ENCODE measurements around the gene MDM1.

MDM1 gene, protein sequence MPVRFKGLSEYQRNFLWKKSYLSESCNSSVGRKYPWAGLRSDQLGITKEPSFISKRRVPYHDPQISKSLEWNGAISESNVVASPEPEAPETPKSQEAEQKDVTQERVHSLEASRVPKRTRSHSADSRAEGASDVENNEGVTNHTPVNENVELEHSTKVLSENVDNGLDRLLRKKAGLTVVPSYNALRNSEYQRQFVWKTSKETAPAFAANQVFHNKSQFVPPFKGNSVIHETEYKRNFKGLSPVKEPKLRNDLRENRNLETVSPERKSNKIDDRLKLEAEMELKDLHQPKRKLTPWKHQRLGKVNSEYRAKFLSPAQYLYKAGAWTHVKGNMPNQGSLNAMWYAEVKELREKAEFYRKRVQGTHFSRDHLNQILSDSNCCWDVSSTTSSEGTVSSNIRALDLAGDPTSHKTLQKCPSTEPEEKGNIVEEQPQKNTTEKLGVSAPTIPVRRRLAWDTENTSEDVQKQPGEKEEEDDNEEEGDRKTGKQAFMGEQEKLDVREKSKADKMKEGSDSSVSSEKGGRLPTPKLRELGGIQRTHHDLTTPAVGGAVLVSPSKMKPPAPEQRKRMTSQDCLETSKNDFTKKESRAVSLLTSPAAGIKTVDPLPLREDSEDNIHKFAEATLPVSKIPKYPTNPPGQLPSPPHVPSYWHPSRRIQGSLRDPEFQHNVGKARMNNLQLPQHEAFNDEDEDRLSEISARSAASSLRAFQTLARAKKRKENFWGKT

DNA sequence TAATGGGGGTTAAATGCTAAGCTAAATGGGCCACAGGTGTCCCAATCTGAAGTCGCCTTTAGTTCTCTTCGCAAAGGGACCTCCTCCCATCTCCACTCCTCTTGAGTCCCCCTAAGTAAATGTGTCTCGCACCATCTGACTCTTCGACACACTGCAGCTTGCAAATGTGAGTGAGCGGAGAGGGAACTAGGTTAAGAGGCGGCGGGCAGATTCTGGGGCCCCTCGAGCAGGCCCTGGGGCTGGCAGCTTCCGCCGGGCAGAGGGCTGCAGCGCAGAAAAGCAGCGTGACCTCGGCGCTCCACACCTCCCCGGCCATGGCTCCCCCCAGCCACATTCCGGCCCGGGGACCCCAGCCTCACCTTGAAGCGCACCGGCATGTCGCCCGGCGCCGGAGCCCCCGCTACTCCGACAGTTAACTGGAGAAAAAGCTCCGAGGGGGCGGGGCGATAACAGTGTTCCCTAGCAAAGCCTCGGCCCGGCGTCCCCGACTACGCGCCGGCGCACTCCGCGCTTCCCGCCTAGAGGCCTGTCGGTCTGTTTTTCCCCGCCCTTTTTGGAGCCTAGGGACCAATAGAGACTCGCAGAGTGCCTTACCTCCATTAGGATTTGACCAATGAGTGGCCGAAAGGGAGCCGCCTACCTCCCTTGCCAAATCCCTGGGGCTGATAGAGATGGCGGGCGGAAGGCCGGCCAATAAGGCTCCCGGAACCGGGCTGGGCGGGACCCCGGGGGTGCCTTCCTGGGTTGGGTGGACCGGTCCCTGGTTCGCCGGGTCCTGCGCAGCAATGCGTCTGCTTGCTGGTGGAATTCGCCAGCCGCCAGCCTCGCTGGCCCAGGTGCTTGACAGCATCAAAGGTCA is at the start of gene MDM1:
Gene MDM1, minus strand, starts transcription at position 494 of the 859 bp plus-strand sequence. Its CDS starts 117 bp downstream, at position 377.
- no peaks in the 10 kb centered on the region for H3K27me3 ChIP-seq
- no peaks in the 10 kb centered on the region for H3K9me3 ChIP-seq
- peak within 1 kb of the TSS; percentile 82 for H3K27ac ChIP-seq
- TF ChIP-seq, protein P1, sequence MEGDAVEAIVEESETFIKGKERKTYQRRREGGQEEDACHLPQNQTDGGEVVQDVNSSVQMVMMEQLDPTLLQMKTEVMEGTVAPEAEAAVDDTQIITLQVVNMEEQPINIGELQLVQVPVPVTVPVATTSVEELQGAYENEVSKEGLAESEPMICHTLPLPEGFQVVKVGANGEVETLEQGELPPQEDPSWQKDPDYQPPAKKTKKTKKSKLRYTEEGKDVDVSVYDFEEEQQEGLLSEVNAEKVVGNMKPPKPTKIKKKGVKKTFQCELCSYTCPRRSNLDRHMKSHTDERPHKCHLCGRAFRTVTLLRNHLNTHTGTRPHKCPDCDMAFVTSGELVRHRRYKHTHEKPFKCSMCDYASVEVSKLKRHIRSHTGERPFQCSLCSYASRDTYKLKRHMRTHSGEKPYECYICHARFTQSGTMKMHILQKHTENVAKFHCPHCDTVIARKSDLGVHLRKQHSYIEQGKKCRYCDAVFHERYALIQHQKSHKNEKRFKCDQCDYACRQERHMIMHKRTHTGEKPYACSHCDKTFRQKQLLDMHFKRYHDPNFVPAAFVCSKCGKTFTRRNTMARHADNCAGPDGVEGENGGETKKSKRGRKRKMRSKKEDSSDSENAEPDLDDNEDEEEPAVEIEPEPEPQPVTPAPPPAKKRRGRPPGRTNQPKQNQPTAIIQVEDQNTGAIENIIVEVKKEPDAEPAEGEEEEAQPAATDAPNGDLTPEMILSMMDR (IDR thresholded peaks at IDR 0.05) = peak; percentile 22
- peaks cover 7% of the 10 kb centered on the region for H3K36me3 ChIP-seq
- peaks cover 23 to 24% of the 10 kb centered on the region in 2 experiments for H3K4me1 ChIP-seq (ENCODE audit: control insufficient read depth in 1 of 2, insufficient read depth in 1 of 2, low read depth in 1 of 2, low read length in 1 of 2)
- peak within 1 kb of the TSS; percentile 90 to 94 for H3K4me3 ChIP-seq (ENCODE audit: low read depth in 1 of 2, low read length in 1 of 2)

DNA sequence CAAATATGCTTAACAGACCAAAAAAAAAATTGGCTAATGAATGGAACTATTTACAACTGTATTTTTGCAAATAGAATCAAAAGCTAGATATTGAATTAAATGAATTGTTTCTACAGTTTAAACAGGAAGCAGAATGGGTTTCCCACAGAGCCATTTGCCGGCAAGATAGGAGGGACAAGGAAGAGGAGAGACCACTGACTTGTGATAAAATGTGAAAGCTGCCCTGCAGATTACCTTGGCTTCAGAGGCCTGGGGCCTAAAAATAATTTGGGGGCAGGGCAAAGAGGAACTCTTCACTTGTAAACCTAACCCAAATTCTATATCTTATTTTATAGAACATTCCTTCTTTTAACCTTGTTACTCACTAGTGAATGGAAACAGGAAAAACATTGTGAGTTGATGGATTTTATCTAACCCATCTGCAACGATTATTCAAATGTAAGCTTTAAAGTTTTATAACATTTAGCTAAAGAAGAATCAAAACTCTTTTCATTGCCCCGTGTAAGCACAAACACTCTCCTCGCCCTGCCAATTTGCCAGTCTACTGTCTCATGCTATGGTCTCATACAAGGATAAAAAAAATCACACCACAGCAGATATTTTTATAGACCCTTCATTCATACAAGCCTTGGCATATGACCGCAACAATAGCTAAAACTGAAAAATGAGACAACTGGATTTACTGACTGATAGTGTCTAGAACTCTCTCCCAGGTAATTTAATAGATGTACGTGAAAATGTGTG is 49.5 kb upstream of the MDM1 start:
- H3K36me3 ChIP-seq = no peaks in the 10 kb centered on the region
- no peak overlapping the region for H3K4me3 ChIP-seq (ENCODE audit: low read depth in 1 of 2, low read length in 1 of 2)
- H3K9me3 ChIP-seq = no peaks in the 10 kb centered on the region
- H3K4me1 ChIP-seq (ENCODE audit: control insufficient read depth in 1 of 2, insufficient read depth in 1 of 2, low read depth in 1 of 2, low read length in 1 of 2) = peaks cover 84 to 93% of the 10 kb centered on the region in 2 experiments
- H3K27me3 ChIP-seq = no peaks in the 10 kb centered on the region
- TF ChIP-seq, protein P1 (IDR thresholded peaks at IDR 0.05) = no peak
- peak overlapping the region; percentile 71 for H3K27ac ChIP-seq

DNA sequence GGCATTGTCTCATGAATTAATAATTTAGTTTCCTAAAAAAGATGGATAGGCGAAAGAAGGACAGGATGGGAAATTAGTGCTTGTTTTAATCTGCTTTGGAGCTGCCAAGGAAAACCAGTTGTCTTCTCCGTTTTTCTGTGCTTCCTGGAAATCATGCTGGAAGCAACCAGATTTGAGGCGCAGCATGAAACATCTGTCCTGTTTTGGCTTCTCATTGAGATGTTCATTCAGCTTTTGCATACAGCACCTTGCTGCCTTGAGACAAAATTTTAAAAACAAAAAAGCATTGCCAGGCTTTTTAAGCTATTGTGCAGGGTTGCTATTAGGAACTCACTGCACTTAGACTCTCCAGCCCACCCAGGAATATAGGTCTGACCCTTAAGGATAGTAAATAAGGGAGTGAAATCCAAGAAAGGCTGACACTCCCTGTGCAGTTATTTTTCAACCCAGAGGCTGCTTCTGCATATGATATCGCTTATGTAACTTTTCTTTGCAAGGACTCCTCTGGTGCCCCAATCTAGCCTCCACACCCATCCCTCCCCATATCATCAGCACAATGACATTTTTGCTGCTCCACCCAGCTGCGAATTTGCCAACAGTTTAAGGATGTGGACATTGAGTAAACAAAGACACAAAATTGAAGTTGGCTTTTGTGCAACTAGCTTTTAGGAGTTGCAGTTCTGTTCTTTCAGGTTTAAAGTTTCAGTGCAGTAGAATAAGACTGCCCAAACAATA is 46.9 kb upstream of the MDM1 start:
- Histone ChIP-seq H3K4me3 (ENCODE audit: low read depth in 1 of 2, low read length in 1 of 2) (no peak overlapping the region), H3K27ac (peak overlapping the region; percentile 71), H3K4me1 (ENCODE audit: control insufficient read depth in 1 of 2, insufficient read depth in 1 of 2, low read depth in 1 of 2, low read length in 1 of 2) (peaks cover 81 to 93% of the 10 kb centered on the region in 2 experiments), H3K27me3 (no peaks in the 10 kb centered on the region), H3K36me3 (no peaks in the 10 kb centered on the region), H3K9me3 (no peaks in the 10 kb centered on the region)
- TF ChIP-seq, protein P1 (IDR thresholded peaks at IDR 0.05) = no peak

DNA sequence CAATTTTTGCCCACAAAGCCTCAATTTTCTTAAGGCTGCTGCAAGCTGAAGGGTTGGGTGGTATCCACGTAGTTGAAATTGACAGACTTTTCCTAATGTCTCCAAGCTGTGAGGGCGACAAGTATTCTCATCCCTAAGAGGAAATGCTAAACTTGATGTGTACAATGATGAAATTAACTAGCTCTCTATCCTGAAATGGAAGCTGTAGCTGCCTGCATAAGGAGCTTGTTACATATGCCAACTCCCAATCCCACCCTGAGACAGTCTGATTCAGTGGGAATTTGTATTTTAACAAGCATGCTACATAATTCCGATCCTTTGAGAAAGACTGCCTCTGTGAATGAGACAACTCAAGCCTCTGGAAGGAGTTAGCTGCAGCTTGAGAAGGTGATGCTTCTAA is 45.7 kb upstream of the MDM1 start:
- no peak overlapping the region for H3K4me3 ChIP-seq (ENCODE audit: low read depth in 1 of 2, low read length in 1 of 2)
- H3K27ac ChIP-seq = peak overlapping the region; percentile 71
- H3K27me3 ChIP-seq = no peaks in the 10 kb centered on the region
- TF ChIP-seq, protein P1 (IDR thresholded peaks at IDR 0.05) = no peak
- H3K36me3 ChIP-seq = no peaks in the 10 kb centered on the region
- H3K4me1 ChIP-seq (ENCODE audit: control insufficient read depth in 1 of 2, insufficient read depth in 1 of 2, low read depth in 1 of 2, low read length in 1 of 2) = peaks cover 81 to 91% of the 10 kb centered on the region in 2 experiments
- H3K9me3 ChIP-seq = no peaks in the 10 kb centered on the region
